Measurements from ENCODE around the gene RIT1.
A peak's percentile ranks its signal among the peaks of the same experiment; 100 is the strongest.
"Not testable (repeated sequence)": the region's sequence is repeated elsewhere in the genome, so short reads cannot be mapped to it uniquely, and the experiment has no call there.

The RIT1 gene

DNA sequence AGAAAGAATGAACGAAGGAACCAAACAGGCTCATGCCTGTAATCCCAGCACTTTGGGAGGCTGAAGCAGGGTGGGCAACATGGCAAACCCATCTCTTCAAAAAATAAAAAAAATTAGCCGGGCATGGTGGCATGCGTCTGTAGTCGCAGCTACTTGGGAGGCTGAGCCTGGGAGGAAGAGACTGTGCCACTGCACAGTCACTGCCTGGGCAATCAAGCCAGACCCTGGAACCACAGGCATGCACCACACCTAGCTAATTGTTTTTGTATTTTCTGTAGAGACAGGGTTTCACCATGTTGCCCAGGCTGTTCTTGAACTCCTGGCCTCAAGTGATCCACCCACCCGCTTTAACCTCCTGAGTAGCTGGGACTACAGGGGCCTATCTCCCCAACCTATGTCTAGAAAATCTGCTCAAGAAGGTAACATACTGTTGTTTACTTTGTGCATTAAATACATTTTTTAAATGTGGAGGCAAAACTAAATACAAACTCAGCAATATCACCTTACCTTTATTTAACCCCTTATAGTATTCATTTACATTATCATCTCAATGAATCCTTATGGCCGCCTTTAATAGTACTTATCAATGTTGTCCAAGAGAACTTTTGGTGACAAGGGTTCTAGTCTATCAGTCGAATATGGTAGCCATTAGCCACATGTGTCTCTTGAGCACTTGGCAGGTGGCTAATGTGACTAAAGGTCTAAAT, 20.3 kb upstream of the RIT1 start:
- peaks cover 79% of the 10 kb centered on the region for H3K79me2 ChIP-seq (ENCODE audit: low read length)
- H3K9me2 ChIP-seq (replicated peaks; ENCODE audit: insufficient read depth, low read length): no peaks in the 10 kb centered on the region
- H3K4me3 ChIP-seq (ENCODE audit: low read length): peak overlapping the region; percentile 3; the same call in 1 of the 2 replicates
- peak; percentile 52 for DNase-seq
- no peaks in the 10 kb centered on the region for H3K27me3 ChIP-seq (replicated peaks; ENCODE audit: insufficient read depth, low read length)
- peak overlapping the region; percentile 3; the same call in 1 of the 2 replicates for H3K27ac ChIP-seq (ENCODE audit: low read length)
- H2AFZ ChIP-seq (ENCODE audit: low read length): no peak overlapping the region
- no peak overlapping the region for H3K9ac ChIP-seq (ENCODE audit: low read length)
- TF ChIP-seq, protein P1, sequence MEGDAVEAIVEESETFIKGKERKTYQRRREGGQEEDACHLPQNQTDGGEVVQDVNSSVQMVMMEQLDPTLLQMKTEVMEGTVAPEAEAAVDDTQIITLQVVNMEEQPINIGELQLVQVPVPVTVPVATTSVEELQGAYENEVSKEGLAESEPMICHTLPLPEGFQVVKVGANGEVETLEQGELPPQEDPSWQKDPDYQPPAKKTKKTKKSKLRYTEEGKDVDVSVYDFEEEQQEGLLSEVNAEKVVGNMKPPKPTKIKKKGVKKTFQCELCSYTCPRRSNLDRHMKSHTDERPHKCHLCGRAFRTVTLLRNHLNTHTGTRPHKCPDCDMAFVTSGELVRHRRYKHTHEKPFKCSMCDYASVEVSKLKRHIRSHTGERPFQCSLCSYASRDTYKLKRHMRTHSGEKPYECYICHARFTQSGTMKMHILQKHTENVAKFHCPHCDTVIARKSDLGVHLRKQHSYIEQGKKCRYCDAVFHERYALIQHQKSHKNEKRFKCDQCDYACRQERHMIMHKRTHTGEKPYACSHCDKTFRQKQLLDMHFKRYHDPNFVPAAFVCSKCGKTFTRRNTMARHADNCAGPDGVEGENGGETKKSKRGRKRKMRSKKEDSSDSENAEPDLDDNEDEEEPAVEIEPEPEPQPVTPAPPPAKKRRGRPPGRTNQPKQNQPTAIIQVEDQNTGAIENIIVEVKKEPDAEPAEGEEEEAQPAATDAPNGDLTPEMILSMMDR (IDR thresholded peaks at IDR 0.05; ENCODE audit: low read length): no peak
- TF ChIP-seq EZH2 (optimal IDR thresholded peaks at IDR 0.05; ENCODE audit: low read depth, low read length) (no peak), EZH2phosphoT487 (IDR thresholded peaks at IDR 0.05; ENCODE audit: low read length) (no peak)
- H3K4me2 ChIP-seq (ENCODE audit: low read depth, low read length): peak overlapping the region; percentile 86
- H3K4me1 ChIP-seq (ENCODE audit: low read length): peaks cover 15% of the 10 kb centered on the region
- no peaks in the 10 kb centered on the region for H3K9me3 ChIP-seq (replicated peaks; ENCODE audit: insufficient read depth, low read length)
- H3K36me3 ChIP-seq (replicated peaks; ENCODE audit: insufficient read depth, low read length): peaks cover 26% of the 10 kb centered on the region
- H4K20me1 ChIP-seq (ENCODE audit: insufficient read depth, low read length): peaks cover 17% of the 10 kb centered on the region
- peaks cover 24% of the 10 kb centered on the region for H3F3A ChIP-seq (ENCODE audit: insufficient read depth, low read length)

DNA sequence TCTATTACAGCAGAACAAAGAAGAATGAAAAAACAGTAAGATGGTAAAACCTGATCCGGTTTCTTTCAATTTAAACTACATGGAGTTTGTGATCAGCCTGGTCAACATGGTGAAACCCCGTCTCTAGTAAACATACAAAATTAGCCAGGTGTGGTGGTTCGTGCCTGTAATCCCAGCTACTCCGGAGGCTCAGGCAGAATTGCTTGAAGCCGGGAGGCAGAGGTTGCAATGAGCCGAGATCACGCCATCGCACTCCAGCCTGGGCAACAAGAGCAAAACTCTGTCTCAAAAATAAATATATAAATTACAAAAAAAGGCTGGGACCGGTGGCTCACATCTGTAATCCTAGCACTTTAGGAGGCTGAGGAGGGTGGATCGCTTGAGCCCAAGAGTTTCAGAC, 19.6 kb upstream of the RIT1 start:
- peaks cover 17% of the 10 kb centered on the region for H4K20me1 ChIP-seq (ENCODE audit: insufficient read depth, low read length)
- not testable (repeated sequence) for H3K9me3 ChIP-seq (replicated peaks; ENCODE audit: insufficient read depth, low read length); H3K9ac ChIP-seq (ENCODE audit: low read length); H3K9me2 ChIP-seq (replicated peaks; ENCODE audit: insufficient read depth, low read length); H3K4me3 ChIP-seq (ENCODE audit: low read length); H2AFZ ChIP-seq (ENCODE audit: low read length); H3K27me3 ChIP-seq (replicated peaks; ENCODE audit: insufficient read depth, low read length); DNase-seq
- H3F3A ChIP-seq (ENCODE audit: insufficient read depth, low read length): peaks cover 17% of the 10 kb centered on the region
- H3K36me3 ChIP-seq (replicated peaks; ENCODE audit: insufficient read depth, low read length): peaks cover 33% of the 10 kb centered on the region
- H3K4me2 ChIP-seq (ENCODE audit: low read depth, low read length): peak overlapping the region; percentile 86; the same call in 1 of the 2 replicates
- peaks cover 86% of the 10 kb centered on the region for H3K79me2 ChIP-seq (ENCODE audit: low read length)
- peaks cover 15% of the 10 kb centered on the region for H3K4me1 ChIP-seq (ENCODE audit: low read length)
- H3K27ac ChIP-seq (ENCODE audit: low read length): 0 out of 2 replicates have a peak overlapping the region, but pooled peaks have one; percentile 3

DNA sequence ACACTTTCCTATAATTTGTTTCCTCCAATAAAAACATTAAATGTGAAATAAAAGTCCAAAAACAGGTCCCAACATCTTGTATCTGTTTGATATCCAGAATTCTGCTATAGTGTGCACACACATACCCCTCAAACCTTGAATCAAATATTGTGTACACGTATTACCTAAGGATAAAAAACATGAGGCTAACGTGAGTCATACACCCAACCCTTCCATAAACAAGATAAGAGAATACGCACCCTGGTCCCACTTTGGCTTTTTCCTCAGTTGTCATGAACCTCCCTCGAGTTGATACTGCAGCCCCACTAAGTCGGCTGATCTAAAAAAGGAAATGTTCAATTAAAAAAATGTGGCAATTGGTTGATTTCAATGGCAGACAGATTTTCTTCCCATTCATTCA, 17.9 kb upstream of the RIT1 start:
- peaks cover 93% of the 10 kb centered on the region for H3K79me2 ChIP-seq (ENCODE audit: low read length)
- H3K9me2 ChIP-seq (replicated peaks; ENCODE audit: insufficient read depth, low read length): no peaks in the 10 kb centered on the region
- H3K4me1 ChIP-seq (ENCODE audit: low read length): peaks cover 15% of the 10 kb centered on the region
- H3F3A ChIP-seq (ENCODE audit: insufficient read depth, low read length): peaks cover 15% of the 10 kb centered on the region
- TF ChIP-seq, protein P1 (IDR thresholded peaks at IDR 0.05; ENCODE audit: low read length): no peak
- no peak for TF ChIP-seq EZH2phosphoT487 (IDR thresholded peaks at IDR 0.05; ENCODE audit: low read length)
- TF ChIP-seq EZH2 (optimal IDR thresholded peaks at IDR 0.05; ENCODE audit: low read depth, low read length): no peak
- peaks cover 20% of the 10 kb centered on the region for H4K20me1 ChIP-seq (ENCODE audit: insufficient read depth, low read length)
- no peak overlapping the region for H3K4me3 ChIP-seq (ENCODE audit: low read length)
- H3K36me3 ChIP-seq (replicated peaks; ENCODE audit: insufficient read depth, low read length): peaks cover 38% of the 10 kb centered on the region
- no peaks in the 10 kb centered on the region for H3K27me3 ChIP-seq (replicated peaks; ENCODE audit: insufficient read depth, low read length)
- no peak overlapping the region for H3K27ac ChIP-seq (ENCODE audit: low read length)
- no peak overlapping the region for H2AFZ ChIP-seq (ENCODE audit: low read length)
- no peak overlapping the region for H3K9ac ChIP-seq (ENCODE audit: low read length)
- no peaks in the 10 kb centered on the region for H3K9me3 ChIP-seq (replicated peaks; ENCODE audit: insufficient read depth, low read length)
- DNase-seq: no peak
- H3K4me2 ChIP-seq (ENCODE audit: low read depth, low read length): no peak overlapping the region

DNA sequence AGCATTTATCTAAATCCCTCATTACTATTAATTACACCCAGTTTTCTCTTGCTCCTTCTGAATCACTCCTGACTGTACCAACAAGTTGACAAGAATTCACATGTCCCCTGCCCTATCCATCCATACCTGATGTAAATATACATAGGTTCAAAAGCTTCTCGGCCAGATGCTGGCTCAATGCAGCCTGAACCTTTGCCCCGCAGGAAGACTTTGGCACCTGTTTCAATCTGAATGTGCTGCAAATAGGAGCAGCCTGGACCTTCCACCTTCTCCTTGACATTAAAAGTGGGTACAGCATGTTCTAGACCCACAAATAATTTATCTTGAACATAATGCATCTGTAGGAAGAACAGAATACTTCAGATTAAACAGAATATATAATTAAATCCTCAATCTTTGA, 14.4 kb upstream of the RIT1 start:
- Histone ChIP-seq H3K4me1 (ENCODE audit: low read length) (no peaks in the 10 kb centered on the region; the same call in 1 of the 2 replicates), H3K9ac (ENCODE audit: low read length) (no peak overlapping the region), H3K4me2 (ENCODE audit: low read depth, low read length) (no peak overlapping the region), H3K4me3 (ENCODE audit: low read length) (no peak overlapping the region), H4K20me1 (ENCODE audit: insufficient read depth, low read length) (peaks cover 16% of the 10 kb centered on the region), H3K9me2 (replicated peaks; ENCODE audit: insufficient read depth, low read length) (no peaks in the 10 kb centered on the region), H3K79me2 (ENCODE audit: low read length) (peaks cover 86% of the 10 kb centered on the region), H2AFZ (ENCODE audit: low read length) (no peak overlapping the region), H3K36me3 (replicated peaks; ENCODE audit: insufficient read depth, low read length) (peaks cover 54% of the 10 kb centered on the region), H3F3A (ENCODE audit: insufficient read depth, low read length) (no peaks in the 10 kb centered on the region; the same call in 1 of the 2 replicates), H3K9me3 (replicated peaks; ENCODE audit: insufficient read depth, low read length) (no peaks in the 10 kb centered on the region), H3K27me3 (replicated peaks; ENCODE audit: insufficient read depth, low read length) (no peaks in the 10 kb centered on the region), H3K27ac (ENCODE audit: low read length) (no peak overlapping the region)
- no peak for DNase-seq
- TF ChIP-seq EZH2phosphoT487 (IDR thresholded peaks at IDR 0.05; ENCODE audit: low read length): no peak
- no peak for TF ChIP-seq EZH2 (optimal IDR thresholded peaks at IDR 0.05; ENCODE audit: low read depth, low read length)
- TF ChIP-seq, protein P1 (IDR thresholded peaks at IDR 0.05; ENCODE audit: low read length): no peak

Measured in MM.1S (cell line).